Endodermal cell (in vitro differentiated cells): Measurements from ENCODE around the gene C1QTNF8. TPM values are rescaled to one million over a fixed set of nuclear protein-coding genes. Genes with fewer than 3 reads are reported as not detected.

ENCODE experiments used
- DNase-seq: peaks from one replicate; pipeline ENCODE4 v3.0.0-alpha.2; 2017
- H3K27ac ChIP-seq: 2 replicates; pipeline ENCODE4 v1.5.1; 2013; ENCODE audit warnings: mild to moderate bottlenecking, low read depth, low read length, moderate library complexity
- H3K27me3 ChIP-seq: 2 replicates; pipeline ENCODE4 v1.6.1; 2013; ENCODE audit warnings: mild to moderate bottlenecking, low read length, moderate library complexity; ENCODE audit not compliant: insufficient read depth, control insufficient read depth, poor library complexity, severe bottlenecking
- H3K36me3 ChIP-seq: 2 replicates; pipeline ENCODE4 v1.7.0; 2013; ENCODE audit warnings: mild to moderate bottlenecking, low read length, moderate library complexity; ENCODE audit not compliant: control insufficient read depth, insufficient read depth
- H3K4me1 ChIP-seq: one replicate; pipeline ENCODE4 v1.7.0; 2013; ENCODE audit warnings: low read length; ENCODE audit not compliant: control insufficient read depth, insufficient read depth
- H3K4me3 ChIP-seq: 2 replicates; pipeline ENCODE4 v1.5.1; 2013; ENCODE audit warnings: mild to moderate bottlenecking, low read length, moderate library complexity
- H3K9ac ChIP-seq: 2 replicates; pipeline ENCODE4 v1.6.1; 2013; ENCODE audit warnings: mild to moderate bottlenecking, low read length, moderate library complexity; ENCODE audit not compliant: poor library complexity, severe bottlenecking; ENCODE audit errors: extremely low read depth
- H3K9me3 ChIP-seq: 2 replicates; pipeline ENCODE4 v1.6.1; 2013; ENCODE audit warnings: mild to moderate bottlenecking, low read length, moderate library complexity; ENCODE audit not compliant: control insufficient read depth
- H3K27ac Mint-ChIP-seq: 2 replicates; pipeline ENCODE4 v1.8.0; 2020; ENCODE audit warnings: mixed read lengths
- H3K27me3 Mint-ChIP-seq: 2 replicates; pipeline ENCODE4 v1.8.0; 2021; ENCODE audit warnings: mild to moderate bottlenecking, mixed read lengths; ENCODE audit not compliant: insufficient read depth
- H3K36me3 Mint-ChIP-seq: 2 replicates; pipeline ENCODE4 v1.8.0; 2020; ENCODE audit warnings: low read depth, mixed read lengths
- H3K4me1 Mint-ChIP-seq: 2 replicates; pipeline ENCODE4 v1.8.0; 2020; ENCODE audit warnings: mixed read lengths
- H3K4me3 Mint-ChIP-seq: 2 replicates; pipeline ENCODE4 v1.8.0; 2020; ENCODE audit warnings: mild to moderate bottlenecking, moderate library complexity, mixed read lengths
- H3K9me3 Mint-ChIP-seq: 2 replicates; pipeline ENCODE4 v1.8.0; 2020; ENCODE audit warnings: mild to moderate bottlenecking, mixed read lengths
- CTCF ChIP-seq: fragments of 200-600 bp; sonication (generic); conservative IDR thresholded peaks from 2 replicates; pipeline ENCODE4 v1.5.0; 2021; ENCODE audit warnings: antibody characterized with exemption, mild to moderate bottlenecking
- WGBS, 2 experiments: methylation state at CpG; one replicate each; pipeline versions ENCODE4 v1.1.5 to v1.1.7; 2013; ENCODE audit warnings: missing lambda C conversion rate in 2 of 2, mixed read lengths in 1 of 2; ENCODE audit not compliant: insufficient coverage in 1 of 2, insufficient read length in 1 of 2; 5-methylcytosine and 5-hydroxymethylcytosine counted together
- total RNA-seq, 2 donors: library from RNA; stranded (reverse); fragmentation: NEBNext Ultra II Directional in 1 of 2; extraction: Animal tissue kit (Norgen Biotek cat#: 25700) in 1 of 2; gene quantifications; 2 replicates in 1 of 2; 3 replicates in 1 of 2; pipeline ENCODE4 v1.2.1, GENCODE V29; 2021

C1QTNF8 gene
- total RNA-seq, 2 donors from 2014 or later = 0.15 to 0.20 TPM

DNA sequence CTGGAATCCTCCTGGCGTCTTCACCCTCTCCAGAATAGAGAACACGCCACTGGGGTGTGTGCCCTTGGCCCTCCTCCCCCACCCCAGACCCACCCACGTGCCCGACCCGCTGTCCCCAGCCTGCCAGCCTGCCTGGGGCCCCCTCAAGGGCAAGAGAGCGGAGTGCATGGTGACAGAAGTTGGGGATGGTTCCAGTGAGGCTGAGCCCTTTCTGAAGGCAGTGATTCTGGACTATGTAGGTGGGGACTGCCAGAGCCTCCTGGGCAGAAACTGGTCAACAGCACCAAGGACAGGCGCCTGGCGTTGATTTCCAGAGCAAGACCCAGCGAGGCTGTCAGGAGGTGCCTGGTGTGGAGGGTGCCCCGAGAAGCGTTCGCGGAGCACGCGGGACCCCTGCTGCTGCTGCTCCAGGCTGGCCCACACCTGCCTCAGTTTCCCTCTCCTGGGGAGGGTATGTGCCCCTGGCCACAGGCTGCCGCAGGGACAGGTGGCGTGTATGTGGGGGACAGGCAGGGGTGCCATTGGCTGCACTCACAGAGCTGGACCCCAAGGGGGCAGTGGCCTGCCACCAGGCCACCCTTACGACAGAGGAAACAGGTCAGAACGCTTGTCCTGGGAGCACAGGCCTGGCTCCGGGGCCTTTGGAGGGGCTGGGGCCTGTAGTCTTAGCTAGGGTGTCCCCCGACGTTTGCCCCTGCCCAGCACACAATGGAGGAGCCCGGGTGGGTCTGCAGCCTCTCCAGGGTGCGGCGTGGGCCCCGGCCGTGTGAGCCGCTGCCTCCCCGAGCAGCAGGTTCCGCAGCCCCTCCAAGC, 22.3 kb downstream of the C1QTNF8 start:
- H3K27ac Mint-ChIP-seq = no peak overlapping the region
- H3K36me3 Mint-ChIP-seq = no peaks in the 10 kb centered on the region
- H3K4me1 ChIP-seq = peaks cover 5% of the 10 kb centered on the region
- no peak overlapping the region for H3K9ac ChIP-seq
- H3K27ac ChIP-seq = no peak overlapping the region
- H3K27me3 Mint-ChIP-seq = peaks cover 8% of the 10 kb centered on the region
- peak; percentile 74 for DNase-seq
- no peaks in the 10 kb centered on the region for H3K9me3 ChIP-seq
- WGBS, 2 experiments = 84 to 85% methylated on average over 8 to 30 of the region's 30 CpGs
- H3K4me1 Mint-ChIP-seq = no peaks in the 10 kb centered on the region
- H3K36me3 ChIP-seq = no peaks in the 10 kb centered on the region
- H3K4me3 Mint-ChIP-seq = no peak overlapping the region
- H3K9me3 Mint-ChIP-seq = no peaks in the 10 kb centered on the region
- peaks cover 18% of the 10 kb centered on the region for H3K27me3 ChIP-seq
- no peak overlapping the region for H3K4me3 ChIP-seq
- TF ChIP-seq CTCF = peak; percentile 73

DNA sequence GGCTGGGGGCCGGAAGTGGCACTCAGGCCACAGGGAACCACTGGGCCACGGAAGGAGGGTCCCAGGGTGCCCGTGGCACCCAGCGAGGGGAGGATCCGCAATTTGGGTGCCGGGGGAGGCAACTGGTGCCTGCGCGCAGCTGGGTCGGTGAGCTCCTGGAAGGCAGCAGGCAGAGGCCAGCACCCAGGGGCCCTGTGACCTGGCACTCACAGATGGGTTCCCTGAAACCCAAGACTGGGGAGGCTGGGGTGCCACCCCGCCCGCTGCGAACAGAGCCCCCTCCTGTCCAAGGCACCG, 22.8 kb downstream of the C1QTNF8 start:
- Histone ChIP-seq H3K9me3 (no peaks in the 10 kb centered on the region), H3K36me3 (no peaks in the 10 kb centered on the region), H3K9ac (no peak overlapping the region), H3K4me1 (peaks cover 5% of the 10 kb centered on the region), H3K4me3 (no peak overlapping the region), H3K27me3 (peaks cover 18% of the 10 kb centered on the region), H3K27ac (no peak overlapping the region)
- no peak for DNase-seq
- Mint-ChIP-seq H3K9me3 (no peaks in the 10 kb centered on the region), H3K27me3 (peaks cover 8% of the 10 kb centered on the region), H3K27ac (no peak overlapping the region), H3K4me1 (no peaks in the 10 kb centered on the region), H3K36me3 (no peaks in the 10 kb centered on the region), H3K4me3 (no peak overlapping the region)
- TF ChIP-seq CTCF = no peak
- WGBS, 2 experiments = 85 to 87% methylated on average over 9 to 13 of the region's 13 CpGs

- H3K36me3 ChIP-seq = no peaks in the 10 kb centered on the region
- peaks cover 5% of the 10 kb centered on the region for H3K4me1 ChIP-seq
- no peaks in the 10 kb centered on the region for H3K9me3 ChIP-seq
- WGBS, 2 experiments = 7 to 19% methylated on average over 11 to 59 of the region's 59 CpGs
- peak; percentile 84 for DNase-seq
- H3K27me3 Mint-ChIP-seq = peaks cover 8% of the 10 kb centered on the region
- no peak within 1 kb of the TSS for H3K9ac ChIP-seq
- peak within 1 kb of the TSS; percentile 34 for H3K4me3 Mint-ChIP-seq
- H3K9me3 Mint-ChIP-seq = no peaks in the 10 kb centered on the region
- no peak within 1 kb of the TSS for H3K27ac ChIP-seq
- peaks cover 18% of the 10 kb centered on the region for H3K27me3 ChIP-seq
- no peak within 1 kb of the TSS for H3K27ac Mint-ChIP-seq
- no peak for TF ChIP-seq CTCF
- no peaks in the 10 kb centered on the region for H3K4me1 Mint-ChIP-seq
- no peaks in the 10 kb centered on the region for H3K36me3 Mint-ChIP-seq
- H3K4me3 ChIP-seq = no peak within 1 kb of the TSS
Measured at GRCh38 chr16:1072526-1073261, 23.4 kb downstream of the C1QTNF8 start, which contains the start of gene SSTR5. Gene SSTR5, plus strand, starts transcription at chr16:1072747. Its CDS starts 6,122 bp downstream, at chr16:1078869.
